Activated naive CD8-positive, alpha-beta T cell treated with anti-CD3 and anti-CD28 coated beads, Interleukin-2, amount 50 U/mL, for 16 hours (primary cell): ENCODE results near the gene MCU.
"Not testable (repeated sequence)": the region's sequence is repeated elsewhere in the genome, so short reads cannot be mapped to it uniquely, and the experiment has no call there.

ENCODE experiments used
- DNase-seq: peaks from one replicate; pipeline ENCODE4 v3.0.0-alpha.2; 2020; ENCODE audit warnings: low read depth, low spot score

The MCU gene

GRCh38 chr10:72898616-72899015 lies 206.7 kb downstream of the MCU start:
- no peak for DNase-seq

- no peak for DNase-seq
Observed at GRCh38 chr10:72899545-72899944, 207.6 kb downstream of the MCU start.

- DNase-seq, result not testable (repeated sequence)
Observed at GRCh38 chr10:72903941-72904446, 212.1 kb downstream of the MCU start.

GRCh38 chr10:72904806-72905205 lies 212.9 kb downstream of the MCU start:
- no peak for DNase-seq

GRCh38 chr10:72906446-72906845 lies 214.5 kb downstream of the MCU start:
- DNase-seq, result no peak

- no peak for DNase-seq
Observed at GRCh38 chr10:72910705-72911104, 218.8 kb downstream of the MCU start.

GRCh38 chr10:72911758-72912157 lies 219.8 kb downstream of the MCU start:
- no peak for DNase-seq

- no peak for DNase-seq
Observed at GRCh38 chr10:72912736-72913135, 220.8 kb downstream of the MCU start.

GRCh38 chr10:72913287-72913686 lies 221.3 kb downstream of the MCU start:
- no peak for DNase-seq

- not testable (repeated sequence) for DNase-seq
Observed at GRCh38 chr10:72917201-72917600, 225.3 kb downstream of the MCU start.

GRCh38 chr10:72917803-72918332 lies 225.9 kb downstream of the MCU start:
- DNase-seq, result not testable (repeated sequence)

GRCh38 chr10:72918352-72918751 lies 226.4 kb downstream of the MCU start:
- no peak for DNase-seq

GRCh38 chr10:72921147-72921683 lies 229.3 kb downstream of the MCU start:
- DNase-seq, result not testable (repeated sequence)

GRCh38 chr10:72924351-72924750 lies 232.4 kb downstream of the MCU start:
- no peak for DNase-seq

GRCh38 chr10:72925951-72926465 lies 234.1 kb downstream of the MCU start:
- DNase-seq, result no peak

- no peak for DNase-seq
Observed at GRCh38 chr10:72927485-72927884, 235.5 kb downstream of the MCU start.

GRCh38 chr10:72928798-72929197 lies 236.9 kb downstream of the MCU start:
- no peak for DNase-seq

- DNase-seq, result no peak
Observed at GRCh38 chr10:72930276-72930675, 238.3 kb downstream of the MCU start.

- no peak for DNase-seq
Observed at GRCh38 chr10:72932259-72933015, 240.5 kb downstream of the MCU start.

- no peak for DNase-seq
Observed at GRCh38 chr10:72935361-72935760, 243.4 kb downstream of the MCU start.
